Activated CD4-positive, alpha-beta T cell treated with anti-CD3 and anti-CD28 coated beads for 36 hours (primary cell): ENCODE data around the gene PAK6. TPM values are rescaled to one million over a fixed set of nuclear protein-coding genes. Genes with fewer than 3 reads are reported as not detected.

ENCODE experiments used
- ATAC-seq: fragments of 200-7000 bp; cut with Tn5 transposase; one replicate; pipeline ENCODE4 v1.10.0; 2021; ENCODE audit warnings: mild to moderate bottlenecking, moderate library complexity
- CTCF ChIA-PET: fragments of 350-600 bp; sonication (Branson Sonifier 250); formaldehyde crosslinking; loops from one replicate; lab custom pipeline; 2021; ENCODE audit warnings: antibody characterized with exemption; lab: Charles Lee
- POLR2A ChIA-PET: fragments of 350-600 bp; sonication (Branson Sonifier 250); formaldehyde crosslinking; loops from one replicate; lab custom pipeline; 2021; ENCODE audit warnings: antibody characterized with exemption, inconsistent platforms; lab: Charles Lee
- DNase-seq: peaks from one replicate; pipeline ENCODE4 v3.0.0-alpha.2; 2020
- H3K27ac Mint-ChIP-seq: one replicate; pipeline ENCODE4 v1.8.0; 2021; ENCODE audit warnings: mixed read lengths
- H3K27me3 Mint-ChIP-seq: one replicate; pipeline ENCODE4 v1.8.0; 2021; ENCODE audit warnings: mixed read lengths
- H3K36me3 Mint-ChIP-seq: one replicate; pipeline ENCODE4 v1.8.0; 2021; ENCODE audit warnings: low read depth, mixed read lengths
- H3K4me1 Mint-ChIP-seq: one replicate; pipeline ENCODE4 v1.8.0; 2021; ENCODE audit warnings: mixed read lengths
- H3K4me3 Mint-ChIP-seq: one replicate; pipeline ENCODE4 v1.8.0; 2021; ENCODE audit warnings: mild to moderate bottlenecking, moderate library complexity, mixed read lengths
- H3K9me3 Mint-ChIP-seq: one replicate; pipeline ENCODE4 v1.8.0; 2021; ENCODE audit warnings: low read depth, mixed read lengths
- intact Hi-C, 2 experiments: fragments of 100-400 bp; cut with DNase I in 1 of 2; cut with micrococcal nuclease in 1 of 2; formaldehyde crosslinking; loops; one replicate each; pipeline versions ENCODE4 v1.14.2 to v1.15.1; 2022 to 2024; cut with DNase I, micrococcal nuclease
- total RNA-seq, 2 experiments: library from RNA; stranded (reverse); gene quantifications; one replicate each; pipeline ENCODE4 v1.2.3, GENCODE V29; 2021

PAK6 gene
- total RNA-seq, 2 experiments from 2014 or later: 0.30 to 0.53 TPM

GRCh38 chr15:40257656-40258450 is 19.0 kb downstream of the PAK6 start:
- Mint-ChIP-seq H3K9me3 (no peaks in the 10 kb centered on the region), H3K4me1 (peaks cover 6% of the 10 kb centered on the region), H3K27ac (no peak overlapping the region), H3K36me3 (no peaks in the 10 kb centered on the region), H3K27me3 (peaks cover 12% of the 10 kb centered on the region), H3K4me3 (no peak overlapping the region)
- ChIA-PET CTCF (interaction anchor here (0.6 to 2.0 kb wide), 6 partner anchors 16 to 764 kb away, joined by 3 to 7 read pairs (median 5); no protein-coding TSS in a partner anchor), POLR2A (no interaction called here)
- intact Hi-C loops: no loop called here
- DNase-seq (no peak), ATAC-seq (no peak)

DNA sequence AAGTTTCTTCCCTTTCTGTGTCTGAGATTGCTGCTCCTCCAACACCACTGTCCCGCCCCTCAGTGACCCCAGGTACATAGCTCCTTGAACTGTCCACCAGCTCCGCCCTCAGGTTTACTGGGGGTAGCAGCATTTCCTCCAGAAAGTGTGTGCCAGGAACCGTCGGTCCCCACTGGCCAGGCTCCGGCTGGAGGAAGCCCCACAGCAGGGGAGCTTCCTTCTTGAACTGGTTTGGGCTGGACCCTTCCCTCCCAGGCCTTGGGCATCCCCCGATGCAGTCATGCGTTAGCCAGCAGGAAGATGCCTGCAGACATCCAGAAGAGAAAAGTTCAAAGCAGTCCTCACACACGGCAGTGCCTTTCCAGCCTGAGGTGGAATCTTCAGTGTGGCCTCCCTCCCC is 19.7 kb downstream of the PAK6 start:
- CTCF ChIA-PET: interaction anchor here (0.6 to 2.0 kb wide), 5 partner anchors 10 to 50 kb away, joined by 3 to 7 read pairs (median 6); no protein-coding TSS in a partner anchor

GRCh38 chr15:40259021-40259420 is 20.2 kb downstream of the PAK6 start:
- no peaks in the 10 kb centered on the region for H3K4me1 Mint-ChIP-seq
- H3K27me3 Mint-ChIP-seq: peaks cover 2% of the 10 kb centered on the region
- ChIA-PET CTCF (interaction anchor here (0.6 to 2.0 kb wide), 5 partner anchors 9 to 51 kb away, joined by 3 to 7 read pairs (median 6); no protein-coding TSS in a partner anchor), POLR2A (no interaction called here)
- ATAC-seq: no peak
- H3K9me3 Mint-ChIP-seq: no peaks in the 10 kb centered on the region
- no peak for DNase-seq
- H3K4me3 Mint-ChIP-seq: no peak overlapping the region
- H3K27ac Mint-ChIP-seq: no peak overlapping the region
- intact Hi-C loops: no loop called here
- no peaks in the 10 kb centered on the region for H3K36me3 Mint-ChIP-seq

More for the DNA sequence above, 19.7 kb downstream of the PAK6 start:
- Mint-ChIP-seq H3K4me3 (no peak overlapping the region), H3K9me3 (no peaks in the 10 kb centered on the region), H3K36me3 (no peaks in the 10 kb centered on the region), H3K27me3 (peaks cover 6% of the 10 kb centered on the region), H3K27ac (no peak overlapping the region), H3K4me1 (peaks cover 2% of the 10 kb centered on the region)
- POLR2A ChIA-PET: no interaction called here
- intact Hi-C loops: no loop called here
- no peak for ATAC-seq
- no peak for DNase-seq

GRCh38 chr15:40263024-40263754 is 24.3 kb downstream of the PAK6 start:
- H3K36me3 Mint-ChIP-seq: no peaks in the 10 kb centered on the region
- no peaks in the 10 kb centered on the region for H3K9me3 Mint-ChIP-seq
- ChIA-PET CTCF (interaction anchor here (0.5 to 5.5 kb wide), 8 partner anchors 8 to 156 kb away, joined by 3 to 42 read pairs (median 4); no protein-coding TSS in a partner anchor), POLR2A (interaction anchor here (0.6 kb wide), 1 partner anchor 237 kb away, joined by 3 read pairs; no protein-coding TSS in a partner anchor)
- ATAC-seq (no peak), DNase-seq (no peak)
- intact Hi-C loops: no loop called here
- H3K4me3 Mint-ChIP-seq: no peak overlapping the region
- no peaks in the 10 kb centered on the region for H3K4me1 Mint-ChIP-seq
- H3K27ac Mint-ChIP-seq: no peak overlapping the region
- no peaks in the 10 kb centered on the region for H3K27me3 Mint-ChIP-seq

DNA sequence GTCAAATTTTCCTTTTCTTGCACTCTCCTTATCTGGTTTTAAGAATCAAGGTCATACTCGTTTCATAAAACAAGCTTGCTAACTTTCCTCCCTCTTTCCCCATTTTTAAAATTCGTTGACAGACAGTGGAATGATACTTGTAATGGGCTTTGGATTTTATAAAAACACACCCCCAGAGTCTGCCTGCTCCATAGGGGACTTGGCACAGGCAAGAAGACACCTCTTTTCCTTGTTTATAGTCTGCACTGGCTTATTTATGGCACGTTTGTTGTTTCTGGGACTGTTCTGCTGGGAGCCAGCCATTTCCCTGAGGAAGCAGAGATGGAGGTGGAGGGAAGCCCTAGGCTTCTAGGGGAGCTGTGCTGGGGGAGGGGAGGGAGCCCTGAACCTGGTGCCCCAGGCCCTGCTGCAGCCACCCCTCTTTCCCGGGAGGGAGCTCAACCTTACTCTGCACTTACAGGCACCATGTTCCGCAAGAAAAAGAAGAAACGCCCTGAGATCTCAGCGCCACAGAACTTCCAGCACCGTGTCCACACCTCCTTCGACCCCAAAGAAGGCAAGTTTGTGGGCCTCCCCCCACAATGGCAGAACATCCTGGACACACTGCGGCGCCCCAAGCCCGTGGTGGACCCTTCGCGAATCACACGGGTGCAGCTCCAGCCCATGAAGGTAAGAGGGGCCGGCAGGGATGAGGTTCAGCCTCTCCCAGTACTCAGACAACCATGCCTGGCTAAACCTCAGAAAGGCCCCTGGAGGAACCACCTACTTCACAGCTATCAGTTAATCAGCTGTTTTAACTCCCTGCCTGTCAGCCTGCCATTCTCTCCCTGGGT is 25.7 kb downstream of the PAK6 start:
- DNase-seq (no peak), ATAC-seq (no peak)
- no peaks in the 10 kb centered on the region for H3K36me3 Mint-ChIP-seq
- no peaks in the 10 kb centered on the region for H3K9me3 Mint-ChIP-seq
- ChIA-PET CTCF (interaction anchor here (1.0 to 5.5 kb wide), 6 partner anchors 9 to 158 kb away, joined by 3 to 42 read pairs (median 11); no protein-coding TSS in a partner anchor), POLR2A (no interaction called here)
- intact Hi-C loops: no loop called here
- H3K4me1 Mint-ChIP-seq: no peaks in the 10 kb centered on the region
- no peaks in the 10 kb centered on the region for H3K27me3 Mint-ChIP-seq
- no peak overlapping the region for H3K4me3 Mint-ChIP-seq
- H3K27ac Mint-ChIP-seq: no peak overlapping the region

DNA sequence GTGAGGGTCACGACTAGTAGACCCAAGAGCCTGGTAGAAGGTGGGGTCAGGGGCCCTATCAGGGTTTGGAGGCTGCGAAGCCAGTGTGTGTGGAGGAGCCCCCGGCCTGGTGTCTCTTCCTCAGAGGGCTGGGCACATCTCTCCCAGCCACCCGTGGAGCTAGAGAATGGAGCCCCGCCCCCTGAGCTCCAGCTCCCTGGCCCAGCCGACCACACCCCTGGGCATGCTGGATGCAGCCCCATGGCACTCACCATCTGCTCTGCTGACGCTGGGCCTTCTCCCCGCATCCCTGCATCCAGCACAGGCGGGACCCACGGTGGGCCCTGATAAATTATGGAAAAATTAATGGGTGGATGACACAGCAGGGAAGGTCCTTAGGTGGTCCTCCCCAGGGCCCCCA is 26.5 kb downstream of the PAK6 start:
- no peak for ATAC-seq
- Mint-ChIP-seq H3K27ac (no peak overlapping the region), H3K4me3 (no peak overlapping the region), H3K36me3 (no peaks in the 10 kb centered on the region), H3K9me3 (no peaks in the 10 kb centered on the region), H3K27me3 (no peaks in the 10 kb centered on the region), H3K4me1 (no peaks in the 10 kb centered on the region)
- ChIA-PET POLR2A (no interaction called here), CTCF (interaction anchor here (1.0 to 3.1 kb wide), 2 partner anchors 9 to 47 kb away, joined by 4 to 18 read pairs; no protein-coding TSS in a partner anchor)
- intact Hi-C loops: no loop called here
- DNase-seq: no peak

GRCh38 chr15:40265875-40266274 is 27.0 kb downstream of the PAK6 start:
- no peak for ATAC-seq

DNA sequence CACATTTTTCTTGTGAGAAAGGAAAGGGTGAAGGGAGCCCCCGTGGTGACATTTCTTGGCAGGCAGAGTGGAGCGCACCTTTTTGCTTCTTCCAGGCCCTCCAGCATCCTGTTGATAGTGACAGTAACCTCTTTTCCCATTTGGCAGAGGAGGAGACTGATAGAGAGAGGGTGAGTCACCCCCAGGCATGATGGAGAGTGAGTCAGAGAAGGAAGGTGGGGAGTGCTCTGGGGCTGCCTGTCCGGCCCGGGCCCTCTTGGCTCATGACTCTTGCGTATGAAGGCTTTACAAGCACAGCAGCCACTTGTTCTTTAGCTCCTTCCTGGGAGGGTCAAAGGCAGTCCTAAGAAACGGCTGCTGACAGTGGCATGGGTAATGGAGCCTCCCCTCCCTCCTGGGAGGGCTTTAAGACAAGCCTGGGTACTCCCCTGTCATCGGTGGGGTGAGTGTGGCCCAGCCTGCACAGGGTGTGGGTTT is 28.0 kb downstream of the PAK6 start:
- DNase-seq (no peak), ATAC-seq (peak; percentile 83)
- no peak overlapping the region for H3K4me3 Mint-ChIP-seq
- H3K36me3 Mint-ChIP-seq: no peaks in the 10 kb centered on the region
- ChIA-PET CTCF (interaction anchor here (0.5 to 1.4 kb wide), 4 partner anchors 16 to 1711 kb away, joined by 3 read pairs; partner anchors contain the start of gene PAK6), POLR2A (interaction anchor here (0.6 kb wide), 1 partner anchor 163 kb away, joined by 3 read pairs; no protein-coding TSS in a partner anchor)
- no peaks in the 10 kb centered on the region for H3K9me3 Mint-ChIP-seq
- no peak overlapping the region for H3K27ac Mint-ChIP-seq
- H3K27me3 Mint-ChIP-seq: no peaks in the 10 kb centered on the region
- intact Hi-C loops: no loop called here
- H3K4me1 Mint-ChIP-seq: no peaks in the 10 kb centered on the region

More at GRCh38 chr15:40265875-40266274, 27.0 kb downstream of the PAK6 start:
- CTCF ChIA-PET: interaction anchor here (1.0 kb wide), 1 partner anchor 9 kb away, joined by 4 read pairs; no protein-coding TSS in a partner anchor
- no peaks in the 10 kb centered on the region for H3K27me3 Mint-ChIP-seq
- H3K27ac Mint-ChIP-seq: no peak overlapping the region
- DNase-seq: no peak
- intact Hi-C loops: no loop called here
- H3K4me1 Mint-ChIP-seq: no peaks in the 10 kb centered on the region
- H3K4me3 Mint-ChIP-seq: no peak overlapping the region
- H3K36me3 Mint-ChIP-seq: no peaks in the 10 kb centered on the region
- H3K9me3 Mint-ChIP-seq: no peaks in the 10 kb centered on the region
- POLR2A ChIA-PET: no interaction called here

DNA sequence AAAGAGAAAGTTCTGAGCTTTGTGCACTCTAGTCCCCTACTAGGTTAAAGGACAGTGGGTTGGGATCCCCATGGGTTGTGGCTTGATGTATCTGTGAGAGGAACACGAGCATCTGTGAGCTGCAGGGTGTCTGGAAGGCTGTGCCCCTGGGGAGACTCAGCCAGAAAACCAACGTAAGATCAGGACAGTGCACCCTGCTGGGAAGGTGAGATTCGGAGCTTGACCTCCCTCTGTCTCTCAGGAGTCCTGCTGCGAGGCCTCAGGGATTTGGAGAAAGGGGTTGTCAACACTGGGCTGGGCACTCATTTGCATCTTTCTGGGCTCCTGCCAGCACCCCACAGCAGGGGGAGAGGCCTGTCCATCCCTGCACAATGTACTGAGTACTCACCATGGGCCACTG is 28.8 kb downstream of the PAK6 start:
- Mint-ChIP-seq H3K4me3 (no peak overlapping the region), H3K27me3 (no peaks in the 10 kb centered on the region), H3K36me3 (no peaks in the 10 kb centered on the region), H3K4me1 (no peaks in the 10 kb centered on the region), H3K9me3 (no peaks in the 10 kb centered on the region), H3K27ac (no peak overlapping the region)
- CTCF ChIA-PET: interaction anchor here (0.5 to 1.4 kb wide), 7 partner anchors 9 to 591 kb away, joined by 3 to 4 read pairs (median 3); partner anchors contain the start of gene PAK6
- intact Hi-C loops: no loop called here
- DNase-seq: no peak
- ATAC-seq: no peak
- POLR2A ChIA-PET: no interaction called here

GRCh38 chr15:40269604-40270003 is 30.7 kb downstream of the PAK6 start:
- ATAC-seq (no peak), DNase-seq (no peak)
- Mint-ChIP-seq H3K9me3 (no peaks in the 10 kb centered on the region), H3K27ac (no peak overlapping the region), H3K4me3 (no peak overlapping the region), H3K4me1 (no peaks in the 10 kb centered on the region), H3K27me3 (no peaks in the 10 kb centered on the region), H3K36me3 (no peaks in the 10 kb centered on the region)
- intact Hi-C loops: loop anchor here (5.0 to 10.0 kb wide), 2 partner anchors 582 to 585 kb away; no protein-coding TSS in a partner anchor
- POLR2A ChIA-PET: no interaction called here
- CTCF ChIA-PET: interaction anchor here (1.0 to 12.2 kb wide), 6 partner anchors 10 to 62 kb away, joined by 3 to 393 read pairs (median 4); partner anchors contain the start of genes INAFM2 and PLCB2
